Measurements from ENCODE around the gene CEBPZ. TPM values are rescaled to one million over a fixed set of nuclear protein-coding genes. Genes with fewer than 3 reads are reported as not detected.

CEBPZ gene
- total and polyA plus RNA-seq, 10 of the 15 experiments (the other 5 are each of a cell fraction or from before 2014, with no cell fraction given): 29.4 to 89.2 (median 49.5) TPM

DNA sequence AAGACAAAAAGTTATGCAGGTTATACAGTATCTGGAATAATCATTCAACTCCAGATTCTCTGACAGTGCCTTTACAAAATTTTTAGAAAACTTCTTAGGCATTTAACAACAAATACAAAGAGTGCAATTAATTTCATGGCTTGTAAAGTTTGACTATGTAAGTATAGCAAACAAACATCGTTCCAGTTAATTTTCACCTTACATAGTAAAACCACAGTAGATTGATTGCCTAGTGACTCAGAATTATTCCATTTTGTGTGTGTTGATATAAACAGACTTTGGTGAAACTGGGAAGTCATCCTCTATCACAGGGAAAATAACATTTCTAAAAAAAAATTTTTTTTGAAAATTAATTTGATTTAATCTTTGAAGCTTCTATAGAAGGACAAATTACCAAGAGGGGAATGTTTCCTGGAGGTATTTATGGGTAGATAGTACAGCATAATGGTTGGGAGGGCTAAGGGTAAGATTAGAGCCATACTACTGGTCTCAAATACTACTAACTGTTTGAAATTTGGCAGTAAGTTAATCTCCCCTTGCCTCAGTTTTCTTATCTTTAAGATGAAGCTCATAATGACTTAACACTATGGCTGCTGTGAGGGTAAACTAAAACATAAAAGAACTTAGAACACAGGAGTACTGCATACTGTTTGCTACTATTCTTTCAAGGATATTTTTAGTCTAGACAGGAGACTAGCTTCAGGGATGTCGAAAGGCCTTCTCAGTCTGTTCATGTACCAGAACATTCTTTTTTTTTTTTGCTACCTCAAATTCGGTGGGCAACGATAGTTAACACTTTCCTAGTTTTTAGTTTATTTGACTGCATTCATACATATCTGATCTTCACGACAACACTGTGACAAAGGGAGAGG lies 19.7 kb upstream of the CEBPZ start:
- FAIRE-seq: no peak

More for the DNA sequence above, 19.7 kb upstream of the CEBPZ start:
- in situ Hi-C loops (cut with MboI) (no loop called here), intact Hi-C loops (cut with micrococcal nuclease; ENCODE audit: unreplicated experiment) (no loop called here)
- ChIA-PET POLR2A (interaction anchor here (0.7 kb wide), 1 partner anchor 29 kb away, joined by 4 read pairs; no protein-coding TSS in a partner anchor), RAD21 (ENCODE audit: unreplicated experiment) (interaction anchor here (0.6 kb wide), 1 partner anchor 627 kb away, joined by 3 read pairs; no protein-coding TSS in a partner anchor), CTCF (interaction anchor here (0.8 kb wide), 1 partner anchor 145 kb away, joined by 4 read pairs; no protein-coding TSS in a partner anchor), SMC1A (ENCODE audit: uncharacterized antibody, unreplicated experiment) (interaction anchor here (1.4 kb wide), 1 partner anchor 19 kb away, joined by 4 read pairs; the partner anchor contains the start of genes CEBPZ and NDUFAF7)
- no TSS peak for BruUV-seq (replicated peaks)
- WGBS (ENCODE audit: insufficient coverage, insufficient replicate concordance, low lambda C conversion rate, missing lambda C conversion rate): 94% methylated on average over 5 of the region's 5 CpGs
- Histone ChIP-seq H3K79me2 (ENCODE audit: control insufficient read depth, insufficient read depth, low read length) (no peaks in the 10 kb centered on the region), H3K4me2 (ENCODE audit: control insufficient read depth, insufficient read depth) (no peak overlapping the region), H2AFZ (ENCODE audit: control insufficient read depth, low read depth, low read length) (no peak overlapping the region), H3K36me3 (ENCODE audit: control insufficient read depth in 2 of 2, insufficient read depth in 2 of 2, low read length in 1 of 2) (peaks cover 2 to 26% of the 10 kb centered on the region in 2 experiments), H3K27ac (ENCODE audit: control insufficient read depth, insufficient read depth) (no peak overlapping the region), H4K20me1 (ENCODE audit: control insufficient read depth, insufficient read depth) (no peaks in the 10 kb centered on the region), H3K9ac (ENCODE audit: control insufficient read depth, insufficient read depth, low read length) (no peak overlapping the region), H3K27me3 (replicated peaks in 1 of 2; ENCODE audit: control insufficient read depth in 2 of 2, insufficient read depth in 2 of 2, low read length in 1 of 2) (no peaks in the 10 kb centered on the region), H3K4me1 (ENCODE audit: control insufficient read depth, insufficient read depth, low read length) (no peaks in the 10 kb centered on the region), H3K9me3 (replicated peaks; ENCODE audit: control insufficient read depth, insufficient read depth, low read length) (no peaks in the 10 kb centered on the region), H3K4me3 (no peak overlapping the region)
- no peak for TF ChIP-seq KLF5 (IDR thresholded peaks at IDR 0.05; ENCODE audit: partially characterized antibody)
- TF ChIP-seq, protein P1, sequence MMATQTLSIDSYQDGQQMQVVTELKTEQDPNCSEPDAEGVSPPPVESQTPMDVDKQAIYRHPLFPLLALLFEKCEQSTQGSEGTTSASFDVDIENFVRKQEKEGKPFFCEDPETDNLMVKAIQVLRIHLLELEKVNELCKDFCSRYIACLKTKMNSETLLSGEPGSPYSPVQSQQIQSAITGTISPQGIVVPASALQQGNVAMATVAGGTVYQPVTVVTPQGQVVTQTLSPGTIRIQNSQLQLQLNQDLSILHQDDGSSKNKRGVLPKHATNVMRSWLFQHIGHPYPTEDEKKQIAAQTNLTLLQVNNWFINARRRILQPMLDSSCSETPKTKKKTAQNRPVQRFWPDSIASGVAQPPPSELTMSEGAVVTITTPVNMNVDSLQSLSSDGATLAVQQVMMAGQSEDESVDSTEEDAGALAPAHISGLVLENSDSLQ (IDR thresholded peaks at IDR 0.05): no peak
- TF ChIP-seq, protein P2, sequence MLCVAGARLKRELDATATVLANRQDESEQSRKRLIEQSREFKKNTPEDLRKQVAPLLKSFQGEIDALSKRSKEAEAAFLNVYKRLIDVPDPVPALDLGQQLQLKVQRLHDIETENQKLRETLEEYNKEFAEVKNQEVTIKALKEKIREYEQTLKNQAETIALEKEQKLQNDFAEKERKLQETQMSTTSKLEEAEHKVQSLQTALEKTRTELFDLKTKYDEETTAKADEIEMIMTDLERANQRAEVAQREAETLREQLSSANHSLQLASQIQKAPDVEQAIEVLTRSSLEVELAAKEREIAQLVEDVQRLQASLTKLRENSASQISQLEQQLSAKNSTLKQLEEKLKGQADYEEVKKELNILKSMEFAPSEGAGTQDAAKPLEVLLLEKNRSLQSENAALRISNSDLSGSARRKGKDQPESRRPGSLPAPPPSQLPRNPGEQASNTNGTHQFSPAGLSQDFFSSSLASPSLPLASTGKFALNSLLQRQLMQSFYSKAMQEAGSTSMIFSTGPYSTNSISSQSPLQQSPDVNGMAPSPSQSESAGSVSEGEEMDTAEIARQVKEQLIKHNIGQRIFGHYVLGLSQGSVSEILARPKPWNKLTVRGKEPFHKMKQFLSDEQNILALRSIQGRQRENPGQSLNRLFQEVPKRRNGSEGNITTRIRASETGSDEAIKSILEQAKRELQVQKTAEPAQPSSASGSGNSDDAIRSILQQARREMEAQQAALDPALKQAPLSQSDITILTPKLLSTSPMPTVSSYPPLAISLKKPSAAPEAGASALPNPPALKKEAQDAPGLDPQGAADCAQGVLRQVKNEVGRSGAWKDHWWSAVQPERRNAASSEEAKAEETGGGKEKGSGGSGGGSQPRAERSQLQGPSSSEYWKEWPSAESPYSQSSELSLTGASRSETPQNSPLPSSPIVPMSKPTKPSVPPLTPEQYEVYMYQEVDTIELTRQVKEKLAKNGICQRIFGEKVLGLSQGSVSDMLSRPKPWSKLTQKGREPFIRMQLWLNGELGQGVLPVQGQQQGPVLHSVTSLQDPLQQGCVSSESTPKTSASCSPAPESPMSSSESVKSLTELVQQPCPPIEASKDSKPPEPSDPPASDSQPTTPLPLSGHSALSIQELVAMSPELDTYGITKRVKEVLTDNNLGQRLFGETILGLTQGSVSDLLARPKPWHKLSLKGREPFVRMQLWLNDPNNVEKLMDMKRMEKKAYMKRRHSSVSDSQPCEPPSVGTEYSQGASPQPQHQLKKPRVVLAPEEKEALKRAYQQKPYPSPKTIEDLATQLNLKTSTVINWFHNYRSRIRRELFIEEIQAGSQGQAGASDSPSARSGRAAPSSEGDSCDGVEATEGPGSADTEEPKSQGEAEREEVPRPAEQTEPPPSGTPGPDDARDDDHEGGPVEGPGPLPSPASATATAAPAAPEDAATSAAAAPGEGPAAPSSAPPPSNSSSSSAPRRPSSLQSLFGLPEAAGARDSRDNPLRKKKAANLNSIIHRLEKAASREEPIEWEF (IDR thresholded peaks at IDR 0.05; ENCODE audit: insufficient replicate concordance, low read depth, low read length): no peak
- TF ChIP-seq, protein P3, sequence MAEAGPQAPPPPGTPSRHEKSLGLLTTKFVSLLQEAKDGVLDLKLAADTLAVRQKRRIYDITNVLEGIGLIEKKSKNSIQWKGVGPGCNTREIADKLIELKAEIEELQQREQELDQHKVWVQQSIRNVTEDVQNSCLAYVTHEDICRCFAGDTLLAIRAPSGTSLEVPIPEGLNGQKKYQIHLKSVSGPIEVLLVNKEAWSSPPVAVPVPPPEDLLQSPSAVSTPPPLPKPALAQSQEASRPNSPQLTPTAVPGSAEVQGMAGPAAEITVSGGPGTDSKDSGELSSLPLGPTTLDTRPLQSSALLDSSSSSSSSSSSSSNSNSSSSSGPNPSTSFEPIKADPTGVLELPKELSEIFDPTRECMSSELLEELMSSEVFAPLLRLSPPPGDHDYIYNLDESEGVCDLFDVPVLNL (IDR thresholded peaks at IDR 0.05; ENCODE audit: low read depth, low read length): no peak
- no peak for TF ChIP-seq NFIC (IDR thresholded peaks at IDR 0.05; ENCODE audit: low read depth, low read length)
- no peak for DNase-seq (ENCODE audit: low read depth, low spot score)
- no peak for ATAC-seq
